Effector CD4-positive, alpha-beta T cell (primary cell): ENCODE results near the gene UVRAG.

Experiments used
- DNase-seq: peaks from one replicate; pipeline ENCODE4 v3.0.0-alpha.2; 2020

The UVRAG gene

DNA sequence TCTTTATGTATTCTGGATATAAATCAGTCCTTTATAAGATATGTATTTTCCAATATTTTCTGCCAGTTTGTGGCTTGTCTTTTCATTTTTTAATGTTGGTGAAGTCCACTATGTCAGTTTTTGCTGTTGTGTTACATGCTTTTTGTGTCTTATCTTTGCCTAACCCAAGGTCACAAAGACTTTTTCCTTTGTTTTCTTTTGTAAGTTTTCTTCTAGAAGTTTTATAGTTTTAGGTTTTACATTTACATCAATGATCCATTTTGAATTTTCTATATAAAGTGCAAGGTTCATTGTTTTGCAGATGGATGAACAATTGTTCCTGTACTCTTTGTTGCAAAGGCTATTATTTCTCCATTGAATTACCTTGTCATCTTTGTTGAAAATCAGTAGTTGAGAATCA lies 69.3 kb downstream of the UVRAG start:
- no peak for DNase-seq

GRCh38 chr11:75888416-75888815 lies 73.4 kb downstream of the UVRAG start:
- DNase-seq = no peak

GRCh38 chr11:75891947-75892739 lies 77.1 kb downstream of the UVRAG start:
- DNase-seq = no peak

DNA sequence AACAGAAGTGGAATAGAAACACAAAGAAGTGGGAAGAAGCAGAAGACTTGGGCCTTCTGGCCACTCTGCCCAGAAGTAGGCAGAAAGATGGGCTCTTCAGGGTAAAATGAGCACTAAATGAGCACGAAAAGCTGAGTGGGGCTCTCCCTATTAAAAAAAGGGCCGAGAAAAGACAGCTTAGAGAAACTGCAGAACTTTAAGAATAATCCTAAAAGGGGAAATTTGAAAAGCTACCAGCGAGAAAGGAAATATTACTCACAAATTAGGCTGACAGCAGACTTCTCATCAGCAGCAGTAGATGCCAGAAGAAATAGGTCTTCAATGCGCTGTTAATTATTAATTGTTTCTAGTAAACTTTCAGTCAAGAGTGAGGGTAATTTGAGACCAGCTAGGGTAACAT lies 78.2 kb downstream of the UVRAG start:
- no peak for DNase-seq

DNA sequence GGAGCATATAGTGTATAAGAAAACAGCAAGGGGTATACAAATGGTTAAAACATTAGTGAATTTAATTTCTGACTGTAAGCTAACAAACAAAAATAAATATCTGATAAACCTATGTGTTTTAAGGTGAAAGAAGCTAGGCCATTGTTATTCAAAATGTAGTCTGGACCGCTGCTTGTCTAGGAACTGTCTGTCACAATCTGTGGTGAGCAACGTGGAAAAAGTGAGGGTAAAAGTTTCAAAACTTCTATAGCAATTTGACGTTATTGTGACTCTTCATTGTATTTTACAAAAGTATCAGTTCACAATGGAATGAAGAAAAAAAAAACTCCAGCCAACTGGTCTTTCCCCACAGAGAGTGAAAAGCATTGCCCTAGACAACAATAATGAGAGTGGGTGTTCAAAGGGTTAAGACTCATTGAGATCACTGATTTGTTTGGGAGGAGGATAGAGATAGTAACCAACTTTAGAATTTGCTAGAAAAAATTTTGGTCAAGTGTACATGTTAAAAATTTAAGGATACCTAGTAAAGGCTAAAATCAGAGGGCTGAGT lies 79.1 kb downstream of the UVRAG start:
- DNase-seq = no peak

DNA sequence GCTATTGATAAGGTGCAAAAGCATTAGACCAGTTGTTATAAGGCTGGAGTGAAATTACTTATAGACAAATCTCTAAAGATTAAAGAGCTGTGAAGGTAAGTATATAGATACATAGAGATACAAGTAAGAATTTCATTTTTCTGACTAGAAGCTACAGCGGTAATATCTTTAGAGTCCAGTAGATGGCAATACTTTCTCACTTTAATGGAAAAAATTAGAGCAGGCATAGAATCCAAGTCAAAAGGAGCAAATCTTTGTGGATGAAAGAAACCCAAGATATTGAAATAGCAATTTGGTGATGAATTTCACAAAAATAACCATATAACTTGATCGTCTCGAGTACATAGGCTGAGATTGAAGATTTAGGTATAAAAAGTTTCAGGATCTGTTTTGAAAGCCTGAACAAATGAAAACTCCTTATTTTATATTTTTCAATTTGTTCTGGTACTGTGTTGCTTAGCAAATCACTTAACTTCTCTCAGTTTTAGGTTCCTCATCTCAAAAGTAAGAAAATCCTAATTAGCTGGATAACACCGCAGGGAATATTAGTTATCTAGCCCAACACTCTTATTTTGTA lies 81.9 kb downstream of the UVRAG start:
- DNase-seq = no peak

- DNase-seq = no peak
These were observed 83.9 kb downstream of the UVRAG start for GRCh38 chr11:75898871-75899270.

- DNase-seq = no peak
These were observed 84.8 kb downstream of the UVRAG start for GRCh38 chr11:75899806-75900205.

DNA sequence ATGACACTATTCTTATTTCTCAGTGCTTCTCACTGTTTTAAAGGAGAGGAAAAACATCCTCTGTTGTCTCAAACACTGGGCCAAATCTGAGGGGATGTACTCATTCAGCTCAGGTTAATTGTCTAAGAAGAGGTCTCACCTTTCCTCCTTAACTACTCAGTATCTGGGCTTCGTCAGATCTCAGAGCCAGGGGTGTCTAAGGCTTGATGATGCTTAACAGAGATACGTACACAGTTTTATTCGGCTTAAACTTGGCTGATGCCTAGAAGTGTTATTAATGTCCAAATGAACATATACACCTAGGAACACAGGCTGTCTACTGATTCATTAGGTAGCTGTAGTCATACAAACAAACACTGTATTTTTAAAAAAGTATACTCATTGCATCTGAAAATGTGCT lies 85.8 kb downstream of the UVRAG start:
- DNase-seq = no peak

DNA sequence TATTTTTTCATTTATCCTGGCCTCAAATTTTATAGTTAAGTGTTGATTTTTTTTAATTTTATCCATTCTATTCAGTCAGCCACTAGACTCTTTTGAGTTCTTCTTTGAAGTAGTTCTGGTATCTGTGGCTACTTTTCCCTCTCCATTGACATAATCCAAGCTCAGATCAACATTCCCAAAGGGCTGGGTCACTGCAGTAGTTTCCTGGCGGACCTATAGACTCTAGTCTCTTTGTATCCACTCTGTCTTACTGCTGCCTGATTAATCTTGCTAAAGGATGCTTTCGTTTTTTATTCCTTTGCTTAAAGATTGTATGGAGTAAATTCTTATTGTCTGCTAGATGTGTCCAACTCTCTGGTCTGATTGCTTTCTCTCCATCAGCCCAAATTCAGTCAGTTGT lies 87.6 kb downstream of the UVRAG start:
- DNase-seq = no peak

DNA sequence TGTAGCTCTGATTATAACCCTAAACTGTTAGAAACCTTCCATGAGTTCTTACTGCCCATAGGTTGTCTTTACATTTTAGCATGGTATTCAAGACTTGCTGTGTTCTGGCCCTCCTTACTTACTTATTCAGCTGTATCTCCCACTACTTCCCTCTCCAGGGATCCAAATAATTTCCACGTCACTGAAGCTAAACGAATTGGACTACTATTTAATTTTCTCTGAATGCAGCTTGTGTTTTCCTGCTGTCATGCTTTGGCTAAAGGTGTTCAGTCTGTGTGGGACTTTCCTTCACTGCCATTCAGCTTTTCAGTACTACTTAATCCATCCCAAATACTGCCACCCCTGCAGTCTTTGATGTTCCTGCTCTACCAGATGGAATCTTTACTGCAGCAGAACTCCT lies 88.3 kb downstream of the UVRAG start:
- DNase-seq = no peak

- DNase-seq = no peak
These were observed 90.4 kb downstream of the UVRAG start for GRCh38 chr11:75905434-75905833.

DNA sequence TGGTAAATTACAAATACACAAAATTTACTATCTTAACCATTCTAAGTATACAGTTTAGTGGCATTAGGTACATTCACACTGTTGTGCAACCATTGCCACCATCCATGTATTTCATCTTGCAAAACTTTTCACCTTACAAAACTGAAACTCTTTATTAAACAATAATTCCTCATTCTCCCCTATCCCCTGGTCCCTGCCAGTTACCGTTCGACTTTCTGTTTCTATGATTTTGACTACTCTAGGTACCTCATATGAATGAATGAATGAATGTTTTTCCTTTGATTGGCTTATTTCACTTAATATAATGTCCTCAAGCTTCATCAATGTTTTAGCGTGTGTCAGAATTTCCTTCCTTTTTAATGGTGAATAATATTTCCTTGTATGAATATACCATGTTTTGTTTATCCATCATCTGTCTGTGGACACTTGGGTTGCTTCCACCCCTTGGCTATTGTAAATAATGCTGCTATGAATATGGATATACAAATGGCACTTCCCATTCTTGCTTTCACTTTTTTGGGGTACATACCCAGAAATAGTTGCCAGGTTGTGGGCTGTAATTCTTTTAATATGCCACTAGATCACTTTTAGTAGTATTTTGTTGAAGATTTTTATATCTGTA lies 93.0 kb downstream of the UVRAG start:
- no peak for DNase-seq

DNA sequence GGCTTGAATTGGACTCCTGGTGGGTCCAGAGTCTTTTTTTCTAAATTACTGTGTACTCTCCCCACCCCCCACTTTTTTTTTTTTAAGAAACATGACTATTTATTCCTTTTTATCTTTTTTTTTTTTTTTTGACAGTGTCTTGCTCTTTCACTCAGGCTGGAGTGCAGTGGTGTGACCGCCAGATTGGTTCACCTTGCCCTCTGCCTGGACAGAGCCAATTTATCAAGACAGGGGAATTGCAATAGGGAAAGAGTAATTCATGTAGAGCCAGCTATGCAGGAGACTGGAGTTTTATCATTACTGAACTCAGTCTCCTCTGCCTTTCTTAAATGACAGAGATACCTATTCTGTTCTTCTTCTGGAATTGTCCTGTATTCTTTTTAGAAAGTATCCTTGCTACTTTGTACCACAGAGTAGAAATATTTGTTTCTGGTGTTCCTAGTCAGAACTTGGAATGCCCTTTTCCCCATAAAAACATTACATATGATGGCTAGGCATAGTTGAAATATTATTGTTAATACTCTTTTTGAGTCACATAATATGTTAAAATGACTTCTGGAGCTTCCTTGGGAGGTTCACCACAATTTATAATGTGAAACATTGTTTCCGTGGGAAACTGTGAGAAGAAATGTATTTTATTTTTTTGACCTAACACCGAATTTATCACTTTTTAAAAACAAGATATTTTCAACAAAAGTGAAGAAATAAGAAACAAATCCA lies 95.6 kb downstream of the UVRAG start:
- no peak for DNase-seq

DNA sequence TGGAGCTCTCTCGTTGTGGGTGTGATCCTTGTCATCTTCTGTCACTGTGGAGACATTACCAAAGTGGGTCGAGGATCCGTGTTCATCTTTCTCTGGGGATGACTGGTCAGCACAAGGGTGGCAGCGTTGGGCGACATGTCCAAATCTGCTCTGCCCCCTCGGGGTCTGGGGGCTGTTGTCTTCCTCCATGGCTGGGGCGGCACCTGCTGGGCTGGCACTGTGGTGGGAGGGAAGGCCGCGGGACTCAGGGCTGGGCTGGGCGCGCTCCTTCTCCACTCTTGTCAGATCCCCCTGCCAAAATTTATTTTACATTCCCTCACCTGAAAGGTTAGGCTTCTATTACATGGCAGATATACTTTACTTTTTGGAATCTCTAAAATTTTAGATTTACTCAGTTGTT lies 96.4 kb downstream of the UVRAG start:
- no peak for DNase-seq

GRCh38 chr11:75913984-75914383 lies 99.0 kb downstream of the UVRAG start:
- DNase-seq = no peak

DNA sequence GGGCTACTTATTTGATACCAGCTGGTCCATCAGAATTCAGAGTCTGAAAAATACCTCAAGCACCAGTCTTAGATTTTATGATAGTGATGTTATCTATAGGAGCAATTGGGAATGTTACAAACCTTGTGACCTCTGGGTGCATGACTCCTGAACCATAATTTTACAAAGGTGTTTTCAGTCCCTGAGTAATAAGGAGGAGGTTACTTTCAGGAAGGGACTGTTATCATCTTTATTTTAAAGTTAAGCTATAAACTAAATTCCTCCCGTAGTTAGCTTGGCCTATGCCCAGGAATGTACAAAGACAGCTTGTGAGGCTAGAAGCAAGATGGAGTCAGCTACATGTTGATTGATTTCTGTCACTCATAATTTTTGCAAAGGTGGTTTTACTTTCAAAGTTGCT lies 101.9 kb downstream of the UVRAG start:
- no peak for DNase-seq

DNA sequence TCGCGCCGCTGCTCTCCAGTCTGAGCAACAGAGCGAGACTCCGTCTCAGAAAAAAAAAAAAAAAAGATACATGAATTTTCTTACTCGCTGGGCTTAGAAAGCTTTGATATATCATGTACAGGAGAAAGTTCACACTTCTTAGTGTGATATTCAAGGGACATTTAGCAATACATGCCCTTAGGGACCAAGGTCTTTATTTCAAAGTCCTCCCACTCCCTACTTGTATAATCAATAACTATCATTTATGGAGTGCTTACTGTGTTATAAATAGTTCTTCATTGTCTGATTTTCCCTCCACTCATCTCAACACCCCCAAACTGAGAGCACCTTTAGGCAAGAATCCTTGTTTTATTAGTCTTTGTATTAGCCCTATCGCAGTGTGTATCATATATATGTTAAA lies 103.3 kb downstream of the UVRAG start:
- DNase-seq = no peak

DNA sequence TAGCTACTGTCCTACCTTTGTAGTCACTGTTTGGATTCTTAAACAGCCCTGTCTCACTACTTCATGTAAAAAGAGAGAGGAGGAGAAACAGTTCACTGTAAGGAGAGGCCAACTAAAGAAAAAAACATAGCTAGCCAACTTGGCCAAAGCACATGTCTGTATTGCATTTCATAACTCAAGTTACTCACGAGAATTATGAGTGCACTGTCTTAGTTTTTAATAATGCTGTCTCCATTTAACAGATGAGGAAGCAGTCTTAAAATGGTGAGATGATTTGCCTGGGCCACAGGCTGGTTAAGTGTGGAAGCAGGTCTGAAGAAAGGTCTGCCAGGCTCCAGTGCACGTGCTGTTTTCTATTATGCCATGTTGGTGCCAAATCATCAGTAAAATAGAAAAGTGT lies 104.5 kb downstream of the UVRAG start:
- no peak for DNase-seq

- DNase-seq = no peak
These were observed 105.8 kb downstream of the UVRAG start for GRCh38 chr11:75920848-75921247.

- DNase-seq = no peak
These were observed 106.8 kb downstream of the UVRAG start for GRCh38 chr11:75921808-75922207.

DNA sequence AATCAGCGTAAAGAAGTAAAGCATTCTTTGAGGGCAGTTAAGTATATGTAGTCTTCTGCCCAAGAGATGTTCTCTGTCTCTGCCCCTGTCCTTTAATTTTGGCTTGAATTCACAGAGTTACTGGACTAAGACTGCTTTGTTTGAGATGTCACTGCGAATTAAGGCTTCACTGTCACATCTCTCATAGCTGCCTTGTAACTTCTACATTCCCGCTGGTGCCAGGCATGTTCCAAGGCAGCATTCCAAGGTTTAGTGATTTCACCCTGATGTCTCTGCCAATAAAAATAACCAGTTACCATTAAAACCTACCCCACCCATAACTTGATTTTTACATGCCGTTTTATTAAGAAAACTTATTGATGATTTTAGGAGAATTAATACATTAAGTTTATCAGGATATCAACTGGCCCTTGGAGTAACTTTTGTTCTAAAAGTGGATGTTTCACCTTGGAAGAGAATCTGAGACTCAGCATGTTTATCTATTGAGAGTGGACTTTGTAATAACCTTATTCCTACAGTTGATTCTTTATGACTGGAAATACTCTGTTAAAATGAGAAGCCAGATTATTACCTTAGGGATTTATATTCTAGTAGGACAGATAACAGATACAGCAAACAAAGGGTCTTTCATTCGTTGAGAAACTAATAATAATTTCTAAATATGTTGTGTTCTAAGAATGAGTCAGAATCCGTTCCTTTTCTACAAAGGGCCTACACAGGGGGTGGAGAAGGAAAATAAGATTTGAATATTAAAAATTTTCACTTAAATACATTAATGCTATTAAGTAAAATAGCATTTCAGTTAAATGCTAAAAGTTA lies 110.2 kb downstream of the UVRAG start:
- DNase-seq = no peak

DNA sequence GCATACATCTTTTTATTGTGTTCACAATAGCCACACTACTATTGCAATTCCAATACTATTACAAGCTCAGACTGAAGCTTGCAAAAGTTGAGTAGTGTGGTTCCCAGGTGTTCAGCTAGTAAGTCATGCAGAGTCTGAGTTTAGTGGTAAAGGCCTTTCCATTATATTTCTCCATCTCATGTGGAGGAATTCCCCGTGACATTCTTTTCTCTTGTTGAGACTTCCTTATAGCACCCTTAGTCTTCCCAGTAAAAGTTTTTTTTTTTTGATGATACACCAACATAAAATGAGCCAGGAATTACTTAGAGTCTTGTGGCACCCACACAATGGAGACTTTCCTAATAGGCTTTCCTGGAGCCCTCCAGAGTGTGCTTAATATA lies 110.8 kb downstream of the UVRAG start:
- DNase-seq = no peak
